Eye (tissue), 1 donor: Measurements from ENCODE around the gene ERG.

Experiments used
- DNase-seq: peaks from one replicate; pipeline ENCODE4 v3.0.0-alpha.2; 2015

The ERG gene

GRCh38 chr21:38430401-38430984, 67.8 kb downstream of the ERG start:
- no peak for DNase-seq

- DNase-seq, result no peak
Measured at GRCh38 chr21:38429011-38429410, 69.3 kb downstream of the ERG start.

GRCh38 chr21:38428211-38428610, 70.1 kb downstream of the ERG start:
- DNase-seq, result no peak

GRCh38 chr21:38424305-38425019, 73.8 kb downstream of the ERG start:
- DNase-seq, result peak; percentile 63

- DNase-seq, result no peak
Measured at GRCh38 chr21:38422082-38422481, 76.2 kb downstream of the ERG start.

- DNase-seq, result no peak
Measured at GRCh38 chr21:38420140-38420539, 78.1 kb downstream of the ERG start.

GRCh38 chr21:38417726-38418125, 80.6 kb downstream of the ERG start:
- no peak for DNase-seq

- DNase-seq, result no peak
Measured at GRCh38 chr21:38416791-38417190, 81.5 kb downstream of the ERG start.

- no peak for DNase-seq
Measured at GRCh38 chr21:38413958-38414548, 84.2 kb downstream of the ERG start.

- no peak for DNase-seq
Measured at GRCh38 chr21:38410466-38410865, 87.8 kb downstream of the ERG start.

- DNase-seq, result no peak
Measured at GRCh38 chr21:38409907-38410306, 88.4 kb downstream of the ERG start.

GRCh38 chr21:38404177-38404576, 94.1 kb downstream of the ERG start:
- DNase-seq, result no peak

- DNase-seq, result no peak
Measured at GRCh38 chr21:38402795-38403194, 95.5 kb downstream of the ERG start.

GRCh38 chr21:38402291-38402690, 96.0 kb downstream of the ERG start:
- DNase-seq, result no peak

GRCh38 chr21:38401191-38401926, 96.9 kb downstream of the ERG start:
- no peak for DNase-seq

- DNase-seq, result no peak
Measured at GRCh38 chr21:38400195-38400919, 97.9 kb downstream of the ERG start.

GRCh38 chr21:38399103-38399502, 99.2 kb downstream of the ERG start:
- DNase-seq, result no peak

GRCh38 chr21:38396325-38396724, 102.0 kb downstream of the ERG start:
- no peak for DNase-seq

- DNase-seq, result no peak
Measured at GRCh38 chr21:38395581-38395980, 102.7 kb downstream of the ERG start.

GRCh38 chr21:38392661-38393060, 105.6 kb downstream of the ERG start:
- DNase-seq, result no peak

GRCh38 chr21:38389896-38390295, 108.4 kb downstream of the ERG start:
- no peak for DNase-seq

GRCh38 chr21:38389354-38389676, 109.0 kb downstream of the ERG start:
- DNase-seq, result no peak

- DNase-seq, result no peak
Measured at GRCh38 chr21:38388647-38389353, 109.5 kb downstream of the ERG start.
